IMR-90 (cell line): ENCODE measurements around the gene SLC38A8. TPM values are rescaled to one million over a fixed set of nuclear protein-coding genes. Genes with fewer than 3 reads are reported as not detected.

Experiments
- ATAC-seq: fragments of 200-7000 bp; cut with Tn5 transposase; 2 replicates; pipeline ENCODE4 v1.9.1; 2020; ENCODE audit warnings: low read depth, mild to moderate bottlenecking, moderate library complexity
- BruUV-seq: library from RNA; stranded (reverse); fragments of 400-500 nt; replicated peaks from 2 replicates; lab custom pipeline; 2021; lab: Mats Ljungman, UMichigan
- CTCF ChIA-PET: fragments of 300-600 bp; formaldehyde crosslinking; extraction: SDS; loops from one replicate; lab custom pipeline; 2021; ENCODE audit warnings: antibody characterized with exemption; lab: Yijun Ruan, JAX
- POLR2A ChIA-PET: fragments of 300-600 bp; sonication (Branson Sonifier 250); formaldehyde crosslinking; loops from one replicate; lab custom pipeline; 2022; ENCODE audit warnings: antibody characterized with exemption; ENCODE audit not compliant: unreplicated experiment; lab: Charles Lee
- DNase-seq: peaks from one replicate; pipeline ENCODE4 v3.0.0; 2013
- H2AFZ ChIP-seq: replicated peaks from 2 replicates; pipeline ENCODE3; 2013; ENCODE audit warnings: low read length, mild to moderate bottlenecking; ENCODE audit not compliant: poor library complexity
- H2AK5ac ChIP-seq: 2 replicates; pipeline ENCODE4 v1.6.1; 2013; ENCODE audit warnings: low read depth, low read length, inconsistent platforms
- H2AK9ac ChIP-seq: replicated peaks from 2 replicates; pipeline ENCODE3; 2013; ENCODE audit warnings: mild to moderate bottlenecking, low read depth, low read length, moderate library complexity; ENCODE audit not compliant: poor library complexity
- H2BK120ac ChIP-seq: 2 replicates; pipeline ENCODE4 v1.6.1; 2013; ENCODE audit warnings: low read depth, low read length, inconsistent platforms
- H2BK15ac ChIP-seq: 3 replicates; pipeline ENCODE4 v1.6.1; 2013; ENCODE audit warnings: low read depth, low read length, inconsistent platforms
- H2BK20ac ChIP-seq: 2 replicates; pipeline ENCODE4 v1.6.1; 2013; ENCODE audit warnings: low read depth, mild to moderate bottlenecking, inconsistent platforms, low read length, moderate library complexity
- H2BK5ac ChIP-seq: 2 replicates; pipeline ENCODE4 v1.6.1; 2013; ENCODE audit warnings: mild to moderate bottlenecking, low read depth, low read length, inconsistent platforms; ENCODE audit not compliant: poor library complexity, severe bottlenecking
- H3K14ac ChIP-seq: replicated peaks from 2 replicates; pipeline ENCODE4 v1.6.1; 2013; ENCODE audit warnings: low read depth, low read length, inconsistent platforms
- H3K18ac ChIP-seq: 2 replicates; pipeline ENCODE4 v1.6.1; 2013; ENCODE audit warnings: low read depth, low read length, control low read depth
- H3K23ac ChIP-seq: 2 replicates; pipeline ENCODE4 v1.6.1; 2013; ENCODE audit warnings: low read depth, low read length, inconsistent platforms
- H3K27ac ChIP-seq: 2 replicates; pipeline ENCODE4 v1.5.1; 2013; ENCODE audit warnings: mild to moderate bottlenecking, control low read depth, low read length; ENCODE audit not compliant: insufficient read depth
- H3K27me3 ChIP-seq: 2 replicates; pipeline ENCODE4 v1.6.1; 2013; ENCODE audit warnings: low read length; ENCODE audit not compliant: control insufficient read depth, insufficient read depth
- H3K36me3 ChIP-seq: 2 replicates; pipeline ENCODE4 v1.6.1; 2013; ENCODE audit warnings: low read length, mixed read lengths; ENCODE audit not compliant: control insufficient read depth, insufficient read depth
- H3K4ac ChIP-seq: 2 replicates; pipeline ENCODE4 v1.6.1; 2013; ENCODE audit warnings: low read depth, low read length, inconsistent platforms
- H3K4me1 ChIP-seq: 2 replicates; pipeline ENCODE4 v1.6.1; 2013; ENCODE audit warnings: low read length, mixed read lengths; ENCODE audit not compliant: control insufficient read depth, insufficient read depth
- H3K4me2 ChIP-seq: 2 replicates; pipeline ENCODE4 v1.6.1; 2013; ENCODE audit warnings: low read depth, mild to moderate bottlenecking, control low read depth, low read length, moderate library complexity
- H3K4me3 ChIP-seq: 2 replicates; pipeline ENCODE4 v1.5.1; 2013; ENCODE audit warnings: low read depth, mild to moderate bottlenecking, control low read depth, low read length, moderate library complexity; ENCODE audit not compliant: insufficient read depth
- H3K56ac ChIP-seq: 2 replicates; pipeline ENCODE4 v1.6.1; 2013; ENCODE audit warnings: low read length, inconsistent platforms; ENCODE audit not compliant: insufficient read depth; ENCODE audit errors: extremely low read depth
- H3K79me1 ChIP-seq, 2 experiments: 2 replicates each; pipeline ENCODE4 v1.6.1; 2013; ENCODE audit warnings: low read length in 2 of 2, inconsistent platforms in 1 of 2, low read depth in 1 of 2
- H3K9ac ChIP-seq: 2 replicates; pipeline ENCODE4 v1.6.1; 2013; ENCODE audit warnings: low read depth, low read length, control low read depth
- H3K9me1 ChIP-seq: 2 replicates; pipeline ENCODE4 v1.6.1; 2013; ENCODE audit warnings: low read length, inconsistent platforms; ENCODE audit not compliant: insufficient read depth
- H3K9me3 ChIP-seq: 2 replicates; pipeline ENCODE4 v1.6.1; 2013; ENCODE audit warnings: low read length; ENCODE audit not compliant: control insufficient read depth, insufficient read depth
- H4K20me1 ChIP-seq: 2 replicates; pipeline ENCODE4 v1.6.1; 2013; ENCODE audit warnings: low read length, inconsistent platforms; ENCODE audit not compliant: insufficient read depth
- H4K5ac ChIP-seq: 2 replicates; pipeline ENCODE4 v1.6.1; 2013; ENCODE audit warnings: mild to moderate bottlenecking, low read depth, low read length, control low read depth
- H4K8ac ChIP-seq, 2 experiments: 2 replicates each; pipeline ENCODE4 v1.6.1; 2013; ENCODE audit warnings: low read depth in 2 of 2, low read length in 2 of 2, control low read depth in 1 of 2, inconsistent platforms in 1 of 2
- H4K91ac ChIP-seq: 2 replicates; pipeline ENCODE4 v1.6.1; 2013; ENCODE audit warnings: low read depth, low read length, inconsistent platforms; ENCODE audit not compliant: insufficient read depth
- BHLHE40 ChIP-seq: fragments of 150-350 bp; IDR thresholded peaks from 2 replicates; pipeline ENCODE4 v1.6.1; 2016; ENCODE audit warnings: mild to moderate bottlenecking, low read depth, low read length
- CEBPB ChIP-seq: IDR thresholded peaks from 2 replicates; pipeline ENCODE4 v1.6.1; 2012; ENCODE audit warnings: low read depth, low read length, improper control_type of control experiment
- CHD1 ChIP-seq: IDR thresholded peaks from 2 replicates; pipeline ENCODE4 v1.6.1; 2012; ENCODE audit warnings: low read depth, low read length, improper control_type of control experiment
- FOS ChIP-seq: fragments of 150-350 bp; IDR thresholded peaks from 2 replicates; pipeline ENCODE4 v1.6.1; 2016; ENCODE audit warnings: low read depth, low read length
- MAFK ChIP-seq: IDR thresholded peaks from 2 replicates; pipeline ENCODE4 v1.6.1; 2012; ENCODE audit warnings: low read depth, low read length, improper control_type of control experiment
- MAZ ChIP-seq: IDR thresholded peaks from 2 replicates; pipeline ENCODE4 v1.6.1; 2012; ENCODE audit warnings: low read depth, mild to moderate bottlenecking, low read length, improper control_type of control experiment, moderate library complexity, borderline replicate concordance
- MXI1 ChIP-seq: IDR thresholded peaks from 2 replicates; pipeline ENCODE4 v1.6.1; 2012; ENCODE audit warnings: low read depth, mild to moderate bottlenecking, low read length, moderate library complexity, borderline replicate concordance
- POLR2A ChIP-seq: IDR thresholded peaks from 2 replicates; pipeline ENCODE4 v1.6.1; 2012; ENCODE audit warnings: mild to moderate bottlenecking, low read depth, low read length
- SMC3 ChIP-seq: fragments of 150-350 bp; IDR thresholded peaks from 2 replicates; pipeline ENCODE4 v1.6.1; 2016; ENCODE audit warnings: low read depth, mild to moderate bottlenecking, antibody characterized with exemption, low read length, moderate library complexity
- USF2 ChIP-seq: fragments of 150-350 bp; IDR thresholded peaks from 2 replicates; pipeline ENCODE4 v1.6.1; 2017; ENCODE audit warnings: mild to moderate bottlenecking, antibody characterized with exemption, low read length, low read depth
- WGBS, 2 experiments: methylation state at CpG; one replicate each; pipeline versions ENCODE4 v1.1.5 to v1.1.7; 2013; ENCODE audit warnings: missing lambda C conversion rate in 2 of 2; ENCODE audit not compliant: insufficient read length in 1 of 2; ENCODE audit errors: extremely low coverage in 2 of 2; 5-methylcytosine and 5-hydroxymethylcytosine counted together
- dilution Hi-C: fragments of 300-500 bp; cut with HindIII; formaldehyde crosslinking; loops from one replicate; pipeline ENCODE4 v1.14.3; 2018; ENCODE audit warnings: low sequenced_read_pairs; ENCODE audit not compliant: unreplicated experiment
- in situ Hi-C: fragments of 300-500 bp; cut with MboI; formaldehyde crosslinking; loops from 3 replicates; pipeline ENCODE4 v1.14.3; 2019; ENCODE audit warnings: low sequenced_read_pairs, inconsistent platforms, mixed read lengths
- intact Hi-C: fragments of 100-400 bp; cut with micrococcal nuclease; formaldehyde crosslinking; loops from 2 replicates; pipeline ENCODE4 v1.10.0; 2022
- polyA plus RNA-seq, 3 experiments: library from polyadenylated mRNA; depleted of rRNA; stranded (reverse); fragments of >200 nt; gene quantifications; 2 replicates each; pipeline ENCODE4 v1.2.3, GENCODE V29; 2012; ENCODE audit warnings: low replicate concordance in 1 of 3
- total RNA-seq: library from RNA; depleted of rRNA; stranded (reverse); fragments of >200 nt; gene quantifications from 2 replicates; pipeline ENCODE4 v1.2.3, GENCODE V29; 2012

SLC38A8 gene
- total and polyA plus RNA-seq, 2 of the 4 experiments (the other 2 are of a cell fraction), result not detected

DNA sequence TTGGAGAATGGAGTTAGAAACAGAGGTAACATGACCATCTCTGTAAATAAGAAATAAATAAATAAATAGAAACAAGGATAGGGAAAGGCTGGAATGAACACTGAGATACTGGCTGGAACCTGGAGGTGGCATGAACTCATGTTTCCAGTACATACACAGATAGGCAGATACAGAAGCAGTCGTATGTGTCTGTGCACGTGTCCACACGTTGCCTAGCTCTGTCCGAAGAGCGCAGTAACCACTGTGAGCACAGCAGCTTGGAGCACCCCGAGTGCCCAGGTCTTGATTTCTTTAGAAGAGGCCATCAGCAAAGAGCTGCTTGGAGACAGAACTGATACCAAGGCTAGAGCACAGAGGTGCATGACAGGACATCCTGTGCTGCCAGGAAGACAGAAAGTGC lies 37.1 kb upstream of the SLC38A8 start:
- in situ Hi-C loops, result loop anchor here (10.0 kb wide), 1 partner anchor 405 kb away; no protein-coding TSS in a partner anchor
- H2BK20ac ChIP-seq, result no peak overlapping the region
- H2BK15ac ChIP-seq, result no peak overlapping the region
- no peak overlapping the region for H3K18ac ChIP-seq
- H2BK5ac ChIP-seq, result no peak overlapping the region
- no peak overlapping the region for H3K4me3 ChIP-seq
- DNase-seq (no peak), ATAC-seq (no peak)
- no peak overlapping the region for H2BK120ac ChIP-seq
- BruUV-seq, result no TSS peak
- no peak overlapping the region for H2AFZ ChIP-seq
- H3K56ac ChIP-seq, result no peak overlapping the region
- peaks cover 43% of the 10 kb centered on the region for H3K36me3 ChIP-seq
- peaks cover 0 to 8% of the 10 kb centered on the region in 2 experiments; a peak in 2 of 4 replicates for H3K79me1 ChIP-seq
- H3K14ac ChIP-seq, result no peak overlapping the region
- no peak overlapping the region for H3K9ac ChIP-seq
- peaks cover 10% of the 10 kb centered on the region; the same call in 1 of the 2 replicates for H4K20me1 ChIP-seq
- H3K23ac ChIP-seq, result no peak overlapping the region
- no peak overlapping the region for H3K4ac ChIP-seq
- TF ChIP-seq POLR2A, result no peak
- TF ChIP-seq MXI1, result no peak
- TF ChIP-seq USF2, result no peak
- no peak for TF ChIP-seq FOS
- no peak for TF ChIP-seq SMC3
- TF ChIP-seq CEBPB, result no peak
- TF ChIP-seq MAFK, result no peak
- TF ChIP-seq MAZ, result no peak
- no peak for TF ChIP-seq BHLHE40
- no peak for TF ChIP-seq CHD1
- no peaks in the 10 kb centered on the region for H3K27me3 ChIP-seq
- POLR2A ChIA-PET, result no interaction called here
- H3K27ac ChIP-seq, result no peak overlapping the region
- CTCF ChIA-PET, result interaction anchor here (0.8 kb wide), 1 partner anchor 58 kb away, joined by 3 read pairs; no protein-coding TSS in a partner anchor
- dilution Hi-C loops, result no loop called here
- no peak overlapping the region for H4K5ac ChIP-seq
- no peak overlapping the region for H2AK9ac ChIP-seq
- 89% methylated on average over 5 of the region's 6 CpGs; no CpG with 5 or more reads in 1 of the 2 experiments for WGBS, 2 experiments
- H3K9me1 ChIP-seq, result no peaks in the 10 kb centered on the region
- no peaks in the 10 kb centered on the region for H3K9me3 ChIP-seq
- no peak overlapping the region for H2AK5ac ChIP-seq
- H3K4me2 ChIP-seq, result no peak overlapping the region
- no peak overlapping the region for H4K91ac ChIP-seq
- H4K8ac ChIP-seq, result no peak overlapping the region
- intact Hi-C loops, result no loop called here
- H3K4me1 ChIP-seq, result no peaks in the 10 kb centered on the region
